Right ventricle myocardium inferior (tissue), 1 donor: ENCODE measurements around the gene JADE3. TPM values are rescaled to one million over a fixed set of nuclear protein-coding genes. Genes with fewer than 3 reads are reported as not detected.

Experiments
- ATAC-seq: fragments of 200-7000 bp; cut with Tn5 transposase; one replicate; pipeline ENCODE4 v1.9.1; 2020; ENCODE audit warnings: mild to moderate bottlenecking, moderate library complexity
- DNase-seq: peaks from one replicate; pipeline ENCODE4 v3.0.0; 2021; ENCODE audit errors: missing footprints
- intact Hi-C: fragments of 100-400 bp; cut with DNase I; formaldehyde crosslinking; loops from one replicate; pipeline ENCODE4 v1.11.0; 2022
- total RNA-seq: library from RNA; stranded (reverse); fragmentation: NEBNext Ultra II Directional; extraction: Animal tissue kit (Norgen Biotek cat#: 25700); gene quantifications from one replicate; pipeline ENCODE4 v1.2.1, GENCODE V29; 2021
- donor health status: DM: no; HTN: yes; CAD: no; lungs with severe emphysema.

JADE3 gene
- total RNA-seq, 1 donor from 2014 or later, result 9.0 TPM

GRCh38 chrX:47080915-47081236, 168.7 kb downstream of the JADE3 start:
- intact Hi-C loops, result no loop called here
- no peak for DNase-seq
- ATAC-seq, result no peak

DNA sequence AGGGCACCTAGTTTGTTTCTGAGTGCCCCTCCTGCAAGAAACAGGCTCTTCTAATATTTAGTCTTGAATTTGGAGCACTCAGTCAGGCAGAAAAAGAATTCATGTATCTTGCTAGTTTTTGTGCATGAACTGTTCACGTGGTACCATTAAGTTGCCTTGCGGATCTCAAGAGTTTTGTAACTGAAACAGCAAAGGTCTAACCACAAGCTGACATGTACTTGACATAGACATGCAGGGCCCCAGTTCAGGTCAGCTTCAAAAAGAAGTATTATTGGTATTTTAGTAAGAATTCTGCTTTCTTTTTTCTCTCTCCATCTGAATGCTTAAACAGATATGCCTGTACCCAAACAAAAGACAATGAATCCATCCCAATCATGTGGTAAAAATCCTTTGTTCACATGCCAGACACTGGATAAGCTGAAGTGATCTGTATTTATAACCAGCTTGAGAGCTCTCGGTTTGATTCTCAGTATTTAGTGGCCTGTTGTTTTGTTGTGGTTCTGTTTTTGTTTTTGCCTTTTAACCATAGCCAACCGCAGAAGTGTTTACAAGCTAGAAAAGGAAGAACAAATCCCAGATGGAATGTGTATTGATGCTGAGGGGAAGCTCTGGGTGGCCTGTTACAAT, 179.0 kb downstream of the JADE3 start:
- DNase-seq (no peak), ATAC-seq (no peak)
- intact Hi-C loops, result loop anchor here (5.0 to 10.0 kb wide), 2 partner anchors 189 to 336 kb away; partner anchors contain the start of gene SLC9A7

DNA sequence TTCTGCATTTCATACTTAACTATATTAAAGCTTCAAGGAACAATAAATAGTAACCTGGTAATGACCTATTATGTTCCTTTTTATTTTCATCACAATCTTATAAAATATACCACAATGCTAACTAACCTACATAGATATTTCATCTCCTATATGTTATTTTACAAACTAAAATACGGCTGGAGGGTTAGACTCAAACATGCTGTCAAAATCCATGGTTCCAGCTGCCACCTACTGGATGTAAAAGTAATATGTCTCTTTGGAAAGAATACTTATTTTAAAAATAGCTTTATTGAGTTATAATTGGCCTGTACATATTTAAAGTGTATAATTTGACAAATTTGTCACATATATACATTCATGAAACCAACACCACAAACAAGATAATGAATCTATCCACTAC, 181.0 kb downstream of the JADE3 start:
- DNase-seq, result no peak
- intact Hi-C loops, result loop anchor here (5.0 to 10.0 kb wide), 2 partner anchors 191 to 338 kb away; partner anchors contain the start of gene SLC9A7
- no peak for ATAC-seq

DNA sequence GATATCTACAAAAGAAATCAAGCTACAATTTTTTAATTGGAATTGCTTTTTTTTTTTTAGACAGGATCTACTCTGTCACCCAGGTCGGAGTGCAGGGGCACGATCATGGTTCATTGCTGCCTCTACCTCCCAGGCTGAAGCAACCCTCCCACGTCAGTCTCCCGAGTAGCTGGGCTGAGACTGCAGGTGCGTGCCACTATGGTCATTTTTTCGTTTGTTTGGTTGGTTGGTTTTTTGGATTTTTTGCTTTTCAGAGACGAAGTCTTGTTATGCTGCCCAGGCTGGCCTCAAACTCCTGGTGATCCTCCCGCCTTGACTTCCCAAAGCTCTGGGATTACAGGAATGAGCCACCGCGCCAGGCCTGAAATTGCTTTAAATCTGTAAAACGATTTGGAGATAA, 181.6 kb downstream of the JADE3 start:
- no peak for DNase-seq
- no peak for ATAC-seq
- intact Hi-C loops, result loop anchor here (5.0 to 10.0 kb wide), 2 partner anchors 192 to 339 kb away; partner anchors contain the start of gene SLC9A7

DNA sequence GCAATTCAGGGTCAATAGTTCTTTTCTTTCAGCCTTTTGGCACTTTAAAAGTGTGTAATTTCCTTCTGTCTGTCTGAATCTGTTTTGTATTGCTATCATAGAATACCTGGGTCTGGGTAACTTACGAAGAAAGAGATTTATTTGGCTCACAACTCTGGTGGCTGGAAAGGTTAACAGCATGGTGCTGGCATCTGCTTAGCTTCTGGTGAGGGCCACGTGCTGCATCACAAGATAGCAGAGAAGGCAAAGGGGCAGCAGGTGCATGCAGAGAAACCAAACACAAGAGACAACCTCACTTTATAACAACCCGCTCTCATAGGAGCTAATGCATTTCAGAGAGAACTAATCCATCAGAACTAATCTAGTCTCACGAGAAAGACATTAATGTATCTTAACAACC, 184.8 kb downstream of the JADE3 start:
- intact Hi-C loops, result loop anchor here (10.0 kb wide), 1 partner anchor 342 kb away; the partner anchor contains the start of gene SLC9A7
- DNase-seq, result no peak
- ATAC-seq, result no peak

DNA sequence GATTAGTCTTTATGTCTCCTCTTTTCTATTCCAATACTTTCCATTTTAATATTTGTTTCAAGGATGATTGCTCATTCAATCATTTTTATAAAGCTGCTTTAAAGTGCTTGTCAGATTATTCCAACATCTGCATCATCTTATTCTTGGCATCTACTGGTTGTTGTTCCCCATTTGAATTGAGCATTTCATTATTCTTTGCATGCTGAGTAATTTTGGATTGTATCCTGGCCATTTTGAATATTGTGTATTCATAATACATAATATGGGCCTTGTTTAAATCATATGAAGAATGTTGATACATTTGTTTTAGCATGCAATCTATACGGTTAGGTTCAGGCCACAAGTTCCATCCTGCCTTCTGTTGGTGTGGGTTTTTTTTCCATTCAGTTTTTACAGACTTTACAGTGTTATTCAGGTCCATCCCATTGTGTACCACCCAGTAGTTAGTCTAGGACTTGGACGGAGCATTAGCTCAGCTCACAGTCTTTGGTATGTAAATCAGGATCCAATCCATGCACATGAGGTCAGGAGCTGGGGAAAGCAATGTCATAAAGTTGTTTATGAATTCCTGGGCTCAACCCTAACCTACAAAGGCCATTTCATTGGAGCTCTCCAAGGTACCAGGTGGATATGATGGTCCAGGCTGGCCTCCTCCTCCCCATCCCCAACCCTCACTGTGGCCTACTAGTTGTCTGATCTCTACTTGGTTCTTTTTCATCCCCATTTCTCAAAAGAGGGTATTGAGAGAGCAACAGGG, 186.3 kb downstream of the JADE3 start:
- intact Hi-C loops, result loop anchor here (10.0 kb wide), 1 partner anchor 344 kb away; the partner anchor contains the start of gene SLC9A7
- no peak for DNase-seq
- no peak for ATAC-seq

- no peak for ATAC-seq
- no peak for DNase-seq
Observed at GRCh38 chrX:47101206-47101605, 189.0 kb downstream of the JADE3 start.

More at GRCh38 chrX:47101206-47101605, 189.0 kb downstream of the JADE3 start:
- intact Hi-C loops, result no loop called here

Other genes starting within 250 kb of the JADE3 start
- 2.5 TPM for gene SLC9A7, start 153.3 kb upstream of the JADE3 start, total RNA-seq
- 3.8 TPM for gene RP2, start 75.4 kb upstream of the JADE3 start, total RNA-seq
- 14.1 TPM for gene RGN, start 166.0 kb downstream of the JADE3 start, total RNA-seq
- 212 TPM for gene NDUFB11, start 232.3 kb downstream of the JADE3 start, total RNA-seq
- 28.5 TPM for gene RBM10, start 232.8 kb downstream of the JADE3 start, total RNA-seq